GM19240 (cell line): ENCODE data around the gene MCTP1.

Experiments used
- DNase-seq: peaks from one replicate; pipeline ENCODE4 v3.0.0; 2011; ENCODE audit warnings: low spot score; ENCODE audit not compliant: insufficient read length

MCTP1 gene

GRCh38 chr5:94725142-94725541, 559.8 kb downstream of the MCTP1 start:
- DNase-seq, result no peak

GRCh38 chr5:94715768-94716167, 569.1 kb downstream of the MCTP1 start:
- no peak for DNase-seq

- no peak for DNase-seq
Observed at GRCh38 chr5:94711785-94712184, 573.1 kb downstream of the MCTP1 start.

GRCh38 chr5:94709277-94709676, 575.6 kb downstream of the MCTP1 start:
- no peak for DNase-seq

GRCh38 chr5:94707359-94707758, 577.5 kb downstream of the MCTP1 start:
- DNase-seq, result no peak

- DNase-seq, result no peak
Observed at GRCh38 chr5:94705427-94705826, 579.5 kb downstream of the MCTP1 start.

GRCh38 chr5:94702729-94703128, 582.2 kb downstream of the MCTP1 start:
- no peak for DNase-seq

- DNase-seq, result no peak
Observed at GRCh38 chr5:94700592-94700991, 584.3 kb downstream of the MCTP1 start.

- no peak for DNase-seq
Observed at GRCh38 chr5:94699562-94699961, 585.3 kb downstream of the MCTP1 start.

- DNase-seq, result no peak
Observed at GRCh38 chr5:94698197-94698596, 586.7 kb downstream of the MCTP1 start.

GRCh38 chr5:94694671-94695070, 590.2 kb downstream of the MCTP1 start:
- no peak for DNase-seq

- DNase-seq, result no peak
Observed at GRCh38 chr5:94693845-94694370, 591.0 kb downstream of the MCTP1 start.

- no peak for DNase-seq
Observed at GRCh38 chr5:94693043-94693822, 591.7 kb downstream of the MCTP1 start.

- no peak for DNase-seq
Observed at GRCh38 chr5:94692581-94692980, 592.3 kb downstream of the MCTP1 start.

- no peak for DNase-seq
Observed at GRCh38 chr5:94691949-94692348, 592.9 kb downstream of the MCTP1 start.

GRCh38 chr5:94691291-94691690, 593.6 kb downstream of the MCTP1 start:
- DNase-seq, result no peak

GRCh38 chr5:94690778-94691177, 594.1 kb downstream of the MCTP1 start:
- DNase-seq, result no peak

GRCh38 chr5:94689908-94690307, 595.0 kb downstream of the MCTP1 start:
- DNase-seq, result no peak

- no peak for DNase-seq
Observed at GRCh38 chr5:94682814-94683520, 601.9 kb downstream of the MCTP1 start.

- no peak for DNase-seq
Observed at GRCh38 chr5:94675965-94676618, 608.8 kb downstream of the MCTP1 start.

GRCh38 chr5:94674490-94675382, 610.2 kb downstream of the MCTP1 start:
- no peak for DNase-seq
